IPS-18a (cell line): ENCODE data around the gene ZFR.

ENCODE experiments used
- H3K27ac ChIP-seq: one replicate; pipeline ENCODE4 v1.5.1; 2013; ENCODE audit warnings: low read length
- H3K27me3 ChIP-seq: one replicate; pipeline ENCODE4 v1.6.1; 2013; ENCODE audit warnings: mild to moderate bottlenecking, low read length; ENCODE audit not compliant: control insufficient read depth, insufficient read depth
- H3K36me3 ChIP-seq: one replicate; pipeline ENCODE4 v1.6.1; 2013; ENCODE audit warnings: low read depth, low read length; ENCODE audit not compliant: control insufficient read depth
- H3K4me1 ChIP-seq: one replicate; pipeline ENCODE4 v1.6.1; 2013; ENCODE audit warnings: low read depth, low read length; ENCODE audit not compliant: control insufficient read depth
- H3K4me3 ChIP-seq: one replicate; pipeline ENCODE4 v1.5.1; 2013; ENCODE audit warnings: low read length
- H3K9ac ChIP-seq: one replicate; pipeline ENCODE4 v1.6.1; 2013; ENCODE audit warnings: mild to moderate bottlenecking, low read length, moderate library complexity
- H3K9me3 ChIP-seq: one replicate; pipeline ENCODE4 v1.6.1; 2013; ENCODE audit warnings: low read depth, low read length; ENCODE audit not compliant: control insufficient read depth

Gene ZFR

DNA sequence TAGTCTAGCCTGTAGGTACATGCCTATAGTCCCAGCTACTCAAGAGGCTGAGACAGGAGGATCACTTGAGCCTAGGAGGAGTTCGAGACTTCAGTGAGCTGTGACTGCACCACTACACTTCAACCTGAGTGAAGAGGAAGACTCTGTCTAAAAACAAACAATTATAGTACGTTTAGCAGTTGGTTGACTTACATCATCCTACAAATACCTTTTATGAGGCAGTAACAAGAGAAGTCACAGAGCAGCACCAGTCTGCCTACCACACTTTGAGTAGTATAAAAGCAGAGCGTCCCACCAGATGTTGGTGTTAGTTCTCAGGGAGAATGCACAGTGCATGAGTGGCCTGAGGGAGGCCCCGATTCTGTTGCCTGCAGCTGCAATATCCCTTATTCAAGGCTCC is 16.1 kb downstream of the ZFR start:
- Histone ChIP-seq H3K27me3 (no peaks in the 10 kb centered on the region), H3K4me3 (no peak overlapping the region), H3K4me1 (no peaks in the 10 kb centered on the region), H3K9ac (no peak overlapping the region), H3K36me3 (peaks cover 8% of the 10 kb centered on the region), H3K27ac (no peak overlapping the region), H3K9me3 (peaks cover 6% of the 10 kb centered on the region)

DNA sequence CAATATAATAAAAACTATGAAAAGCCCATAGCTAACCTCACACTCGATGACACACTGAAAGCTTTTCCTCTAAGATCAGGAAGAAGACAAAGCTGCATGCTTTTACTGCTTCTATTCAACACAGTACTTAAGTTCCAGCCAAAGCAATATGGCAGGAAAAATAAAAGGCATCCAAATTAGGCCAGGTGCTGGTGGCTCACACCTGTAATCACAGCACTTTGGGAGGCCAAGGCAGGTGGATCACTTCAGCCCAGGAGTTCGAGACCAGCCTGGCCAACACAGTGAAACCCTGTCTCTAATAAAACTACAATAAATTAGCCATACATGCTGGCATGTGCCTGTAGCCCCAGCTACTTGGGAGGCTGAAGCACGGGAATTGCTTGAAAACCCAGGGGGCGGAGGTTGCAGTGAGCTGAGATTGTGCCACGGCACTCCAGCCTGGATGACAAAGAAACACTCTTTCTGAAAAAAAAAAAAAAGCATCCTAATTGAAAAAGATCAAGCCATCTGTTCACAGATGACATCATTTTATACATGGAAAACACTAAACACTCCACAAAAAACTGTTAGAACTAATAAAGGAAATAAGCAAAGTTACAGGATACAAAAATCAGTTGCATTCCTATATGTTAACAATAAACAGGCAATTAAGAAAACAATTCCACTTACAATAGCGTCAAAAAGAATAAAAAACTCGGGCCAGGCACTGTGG is 17.9 kb downstream of the ZFR start:
- H3K36me3 ChIP-seq, result peaks cover 8% of the 10 kb centered on the region
- H3K9me3 ChIP-seq, result peaks cover 6% of the 10 kb centered on the region
- H3K4me1 ChIP-seq, result no peaks in the 10 kb centered on the region
- no peak overlapping the region for H3K27ac ChIP-seq
- H3K27me3 ChIP-seq, result no peaks in the 10 kb centered on the region
- H3K4me3 ChIP-seq, result no peak overlapping the region
- H3K9ac ChIP-seq, result no peak overlapping the region

DNA sequence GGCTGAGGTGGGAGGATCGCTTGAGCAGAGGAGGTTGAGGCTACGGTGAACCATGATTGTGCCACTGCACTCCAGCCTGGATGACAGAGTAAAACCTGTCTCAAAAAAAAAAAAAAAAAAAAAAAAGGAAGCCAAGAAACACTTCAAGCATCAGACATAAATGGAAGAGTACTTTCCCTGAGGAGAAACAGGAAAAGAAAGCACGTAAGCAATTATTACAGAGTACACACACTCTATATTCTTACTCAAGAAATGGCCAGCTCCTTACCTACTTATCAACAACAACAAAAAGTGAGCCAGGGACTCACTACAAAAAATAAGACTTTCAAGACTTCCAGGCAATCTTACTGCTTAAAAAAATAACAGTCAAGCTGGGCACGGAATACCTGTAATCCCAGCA is 21.8 kb downstream of the ZFR start:
- Histone ChIP-seq H3K27me3 (no peaks in the 10 kb centered on the region), H3K36me3 (peaks cover 2% of the 10 kb centered on the region), H3K4me1 (peaks cover 7% of the 10 kb centered on the region)

DNA sequence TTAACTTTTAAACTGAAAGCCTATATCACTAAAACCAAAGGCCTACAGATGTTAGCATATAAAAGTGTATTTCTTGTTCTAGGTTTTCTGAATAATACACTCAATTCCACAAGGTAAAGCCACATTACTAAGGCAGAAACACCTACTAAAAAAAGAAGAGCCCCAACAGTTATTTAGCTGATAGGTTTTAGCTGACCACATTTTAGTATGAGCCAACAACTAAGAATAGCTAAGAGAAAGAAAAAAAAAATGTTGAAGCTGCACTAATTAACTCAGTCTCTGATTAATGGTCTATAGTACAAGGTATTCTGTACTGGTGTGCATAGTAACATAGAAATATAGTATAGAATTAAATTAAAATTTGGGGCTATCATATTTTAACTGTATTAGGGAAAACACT is 23.5 kb downstream of the ZFR start:
- Histone ChIP-seq H3K9ac (no peak overlapping the region), H3K4me1 (peaks cover 7% of the 10 kb centered on the region), H3K27ac (no peak overlapping the region), H3K27me3 (no peaks in the 10 kb centered on the region), H3K9me3 (no peaks in the 10 kb centered on the region), H3K36me3 (peaks cover 12% of the 10 kb centered on the region), H3K4me3 (no peak overlapping the region)

More for the DNA sequence above, 21.8 kb downstream of the ZFR start:
- Histone ChIP-seq H3K4me3 (no peak overlapping the region), H3K9ac (no peak overlapping the region), H3K27ac (no peak overlapping the region), H3K9me3 (peaks cover 6% of the 10 kb centered on the region)

DNA sequence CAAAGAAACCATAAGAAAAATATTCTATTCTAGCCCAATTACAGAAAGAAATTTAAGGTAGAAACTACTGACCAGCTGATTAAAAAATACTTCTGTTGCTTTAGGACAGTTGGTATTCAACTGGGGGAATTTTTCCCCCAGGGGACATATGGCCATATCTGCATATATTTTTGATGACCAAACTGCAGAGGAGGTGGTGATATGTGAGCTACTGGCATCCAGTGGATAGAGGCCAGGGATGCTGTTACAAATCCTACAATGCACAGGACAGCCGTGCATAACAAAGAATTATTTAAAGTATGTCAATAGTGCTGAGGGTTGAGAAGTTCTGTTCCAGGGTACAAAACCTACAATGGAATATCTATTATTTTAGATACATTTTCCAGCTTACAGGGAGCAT is 24.0 kb downstream of the ZFR start:
- H3K9ac ChIP-seq, result no peak overlapping the region
- H3K36me3 ChIP-seq, result peaks cover 17% of the 10 kb centered on the region
- no peak overlapping the region for H3K27ac ChIP-seq

DNA sequence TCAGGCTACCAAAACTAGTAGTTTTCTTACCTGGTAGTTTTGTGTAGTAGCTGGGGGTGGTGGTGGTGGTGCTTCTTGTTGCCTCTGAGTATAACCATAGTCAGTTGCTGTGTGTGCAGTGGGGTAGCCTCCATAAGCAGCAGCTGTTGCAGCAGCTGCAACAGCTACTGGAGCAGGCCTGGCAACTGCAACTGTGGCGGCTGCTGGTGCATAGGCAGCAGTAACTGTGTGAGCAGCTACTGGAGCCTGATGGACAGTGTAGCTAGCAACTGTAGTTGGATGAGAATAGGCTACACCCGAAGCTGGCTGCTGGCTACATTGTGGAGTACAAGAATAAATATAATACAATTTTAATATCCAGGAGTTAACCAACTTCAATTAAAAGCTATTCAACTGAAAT is 24.7 kb downstream of the ZFR start:
- Histone ChIP-seq H3K36me3 (peaks cover 25% of the 10 kb centered on the region), H3K9me3 (no peaks in the 10 kb centered on the region), H3K4me1 (peaks cover 7% of the 10 kb centered on the region), H3K27ac (no peak overlapping the region), H3K4me3 (no peak overlapping the region), H3K27me3 (no peaks in the 10 kb centered on the region), H3K9ac (no peak overlapping the region)

More for the DNA sequence above, 24.0 kb downstream of the ZFR start:
- Histone ChIP-seq H3K4me1 (peaks cover 7% of the 10 kb centered on the region), H3K27me3 (no peaks in the 10 kb centered on the region), H3K9me3 (no peaks in the 10 kb centered on the region), H3K4me3 (no peak overlapping the region)

DNA sequence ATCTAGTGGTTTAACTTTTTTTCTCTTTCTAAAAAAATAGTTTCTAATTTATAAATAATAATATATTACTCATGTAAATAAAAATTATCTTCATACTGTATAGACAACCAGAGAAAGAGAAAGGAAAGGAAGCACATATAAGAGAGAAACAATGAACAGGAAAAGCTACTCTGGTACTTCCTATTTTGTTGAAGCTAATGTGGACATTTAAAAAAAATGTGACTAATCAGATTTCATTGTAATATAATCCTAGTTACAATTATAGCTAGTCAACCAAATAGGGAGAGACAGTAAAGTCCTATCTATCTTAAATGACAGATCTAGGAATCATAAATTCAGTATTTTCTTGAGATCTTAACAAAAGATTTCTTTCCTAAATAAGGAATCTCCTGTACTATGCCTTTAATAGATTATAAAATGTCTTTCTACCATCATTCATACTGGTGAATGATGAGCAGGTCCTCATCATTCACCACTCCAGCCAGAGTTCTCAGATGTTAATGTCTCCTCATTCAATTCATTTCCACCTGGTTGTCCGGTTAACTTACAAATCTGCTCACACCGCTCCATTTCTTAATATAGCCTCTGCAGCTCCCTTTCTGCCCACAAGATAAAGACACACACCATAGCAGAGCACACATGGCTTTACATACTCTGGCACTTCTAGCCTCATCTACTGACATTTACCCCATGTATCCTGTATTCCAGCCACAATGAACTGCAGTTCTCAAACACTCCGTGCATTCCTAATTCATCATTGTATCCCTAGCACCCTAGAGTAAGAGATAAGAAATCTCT is 30.9 kb downstream of the ZFR start:
- Histone ChIP-seq H3K9ac (no peak overlapping the region), H3K4me1 (no peaks in the 10 kb centered on the region), H3K36me3 (peaks cover 63% of the 10 kb centered on the region), H3K27ac (no peak overlapping the region), H3K27me3 (no peaks in the 10 kb centered on the region), H3K9me3 (no peaks in the 10 kb centered on the region), H3K4me3 (no peak overlapping the region)

DNA sequence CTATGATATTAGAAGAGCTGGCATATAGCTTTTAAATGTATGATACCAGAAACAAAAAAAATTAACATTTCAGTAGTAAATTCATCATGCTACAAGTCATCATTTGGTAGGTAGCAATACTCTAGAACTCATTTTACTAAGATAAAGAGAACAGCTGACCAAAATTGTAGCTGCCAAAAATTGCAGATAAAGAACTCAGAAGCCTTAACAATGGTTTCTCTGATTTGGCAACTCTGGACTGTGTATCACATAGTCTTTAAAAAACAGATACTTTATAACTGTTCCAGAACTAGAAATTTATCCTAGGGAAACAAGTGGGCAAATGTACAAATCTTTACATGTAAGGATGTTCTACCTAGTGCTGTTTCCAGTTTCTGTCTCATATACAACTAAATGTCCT is 33.9 kb downstream of the ZFR start:
- H3K27me3 ChIP-seq, result no peaks in the 10 kb centered on the region
- H3K4me3 ChIP-seq, result no peak overlapping the region
- H3K36me3 ChIP-seq, result peaks cover 71% of the 10 kb centered on the region
- H3K4me1 ChIP-seq, result no peaks in the 10 kb centered on the region
- H3K9me3 ChIP-seq, result no peaks in the 10 kb centered on the region
- H3K9ac ChIP-seq, result no peak overlapping the region
- no peak overlapping the region for H3K27ac ChIP-seq

DNA sequence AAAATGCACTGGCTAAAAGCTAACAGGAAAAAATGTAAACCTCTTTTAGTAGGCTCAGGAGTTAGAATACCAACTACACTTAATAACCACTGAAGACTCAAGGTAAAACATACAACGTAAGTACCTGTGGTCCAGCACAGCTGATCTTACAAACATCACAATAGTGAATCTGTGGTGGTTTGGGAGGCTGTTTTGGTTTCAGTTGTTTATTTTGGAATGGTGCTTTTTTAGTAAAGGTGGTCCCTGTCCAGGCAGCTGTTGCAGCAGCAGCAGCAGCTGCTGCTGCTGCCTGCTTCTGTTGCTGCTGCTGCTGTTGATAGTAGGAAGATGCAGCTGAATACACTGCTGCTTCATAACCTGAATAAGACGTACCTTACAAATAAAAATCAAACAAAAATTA is 37.9 kb downstream of the ZFR start:
- Histone ChIP-seq H3K27ac (no peak overlapping the region), H3K36me3 (peaks cover 75% of the 10 kb centered on the region), H3K4me3 (no peak overlapping the region), H3K4me1 (no peaks in the 10 kb centered on the region), H3K9ac (no peak overlapping the region), H3K9me3 (no peaks in the 10 kb centered on the region), H3K27me3 (no peaks in the 10 kb centered on the region)

DNA sequence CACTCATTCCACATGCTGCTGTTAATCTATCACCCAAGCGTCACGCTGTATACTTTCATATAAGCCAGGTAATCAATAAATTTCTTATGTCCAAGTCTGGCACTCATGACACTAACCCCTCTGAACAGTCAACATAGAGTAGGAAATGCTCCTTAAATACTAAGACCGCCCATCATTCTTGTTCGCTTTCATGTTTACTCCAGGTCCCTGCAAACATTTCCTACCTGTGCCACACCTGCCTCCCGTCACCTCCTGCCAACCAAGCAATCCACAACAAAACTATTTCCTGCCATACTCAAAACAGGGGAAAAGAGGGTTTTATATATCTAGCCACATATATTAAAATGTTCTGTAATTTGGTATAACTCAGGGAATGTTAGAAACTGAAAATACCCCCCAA is 39.0 kb downstream of the ZFR start:
- H3K36me3 ChIP-seq, result peaks cover 83% of the 10 kb centered on the region
- no peaks in the 10 kb centered on the region for H3K9me3 ChIP-seq
- H3K27me3 ChIP-seq, result no peaks in the 10 kb centered on the region
- no peak overlapping the region for H3K9ac ChIP-seq
- H3K27ac ChIP-seq, result no peak overlapping the region
- H3K4me3 ChIP-seq, result no peak overlapping the region
- H3K4me1 ChIP-seq, result no peaks in the 10 kb centered on the region

DNA sequence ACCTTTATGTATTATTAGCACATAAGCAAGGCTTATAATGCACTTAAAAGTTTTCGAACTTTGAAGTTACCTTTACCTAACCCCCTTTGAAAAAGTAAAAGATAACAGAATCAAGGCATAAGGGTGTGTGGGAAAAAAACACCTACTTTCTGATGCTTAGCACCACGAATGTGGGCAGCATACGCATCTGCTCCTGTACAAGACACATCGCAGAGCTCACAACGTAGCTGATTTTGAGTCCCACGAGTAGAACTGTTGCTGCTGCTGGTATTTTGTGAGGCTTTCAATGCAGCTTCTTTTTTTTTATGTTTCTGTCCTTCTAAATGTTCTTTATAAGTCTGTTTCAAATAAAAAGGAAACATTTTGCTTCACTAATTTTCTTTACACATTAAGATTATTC is 40.8 kb downstream of the ZFR start:
- Histone ChIP-seq H3K27ac (no peak overlapping the region), H3K36me3 (peaks cover 90% of the 10 kb centered on the region), H3K27me3 (no peaks in the 10 kb centered on the region), H3K4me1 (no peaks in the 10 kb centered on the region), H3K9ac (no peak overlapping the region), H3K9me3 (no peaks in the 10 kb centered on the region), H3K4me3 (no peak overlapping the region)

DNA sequence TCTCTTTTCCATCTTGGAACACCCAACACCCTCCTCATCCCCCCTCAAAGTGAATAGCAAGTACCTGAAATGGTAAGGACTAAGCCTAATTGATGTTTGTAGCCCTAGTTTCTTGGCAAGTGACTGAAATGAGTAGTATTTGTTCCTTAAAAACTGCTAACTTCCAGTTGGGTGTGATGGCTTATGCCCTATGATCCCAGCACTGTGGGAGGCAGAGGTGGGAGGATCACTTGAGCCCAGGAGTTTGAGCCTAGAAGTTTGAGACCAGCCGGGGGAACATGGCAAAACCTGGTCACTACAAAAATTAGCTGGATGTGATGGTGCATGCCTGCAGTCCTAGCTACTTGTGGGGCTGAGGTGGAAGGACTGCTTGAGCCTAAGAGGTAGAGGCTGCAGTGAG is 44.1 kb downstream of the ZFR start:
- Histone ChIP-seq H3K9me3 (no peaks in the 10 kb centered on the region), H3K4me3 (no peak overlapping the region), H3K27ac (no peak overlapping the region), H3K27me3 (no peaks in the 10 kb centered on the region), H3K9ac (no peak overlapping the region), H3K4me1 (no peaks in the 10 kb centered on the region), H3K36me3 (peaks cover 89% of the 10 kb centered on the region)
